CD14-positive monocyte (primary cell): ENCODE data around the gene PAPSS2. TPM values are rescaled to one million over a fixed set of nuclear protein-coding genes. Genes with fewer than 3 reads are reported as not detected.

Experiments used
- DNase-seq, 3 donors: peaks; one replicate each; pipeline ENCODE4 v3.0.0-alpha.2; 2011 to 2022
- H2AFZ ChIP-seq: 2 replicates; pipeline ENCODE4 v1.6.0; 2012; ENCODE audit warnings: mild to moderate bottlenecking, low read depth, low read length, inconsistent platforms; ENCODE audit not compliant: insufficient read depth, poor library complexity, severe bottlenecking
- H3K27ac ChIP-seq, 2 donors: 1 replicate in 1 of 2; 2 replicates in 1 of 2; pipeline ENCODE4 v1.5.1; 2012 to 2013; ENCODE audit warnings: low read length in 2 of 2, control low read depth in 1 of 2, inconsistent platforms in 1 of 2, low read depth in 1 of 2, mild to moderate bottlenecking in 1 of 2
- H3K27me3 ChIP-seq, 2 donors: one replicate each; pipeline versions ENCODE4 v1.6.0 to v1.6.1; 2011 to 2013; ENCODE audit warnings: low read length in 2 of 2; ENCODE audit not compliant: control insufficient read depth in 2 of 2, insufficient read depth in 2 of 2
- H3K36me3 ChIP-seq, 2 donors: replicated peaks in 1 of 2; 1 replicate in 1 of 2; 2 replicates in 1 of 2; pipeline versions ENCODE4 v1.5.1 to v1.6.1; 2012 to 2013; ENCODE audit warnings: low read length in 2 of 2, control low read depth in 1 of 2, inconsistent platforms in 1 of 2, mild to moderate bottlenecking in 1 of 2; ENCODE audit not compliant: insufficient read depth in 2 of 2, control insufficient read depth in 1 of 2
- H3K4me1 ChIP-seq, 2 donors: 1 replicate in 1 of 2; 2 replicates in 1 of 2; pipeline versions ENCODE4 v1.5.1 to v1.6.1; 2012 to 2013; ENCODE audit warnings: low read length in 2 of 2, control low read depth in 1 of 2, inconsistent platforms in 1 of 2, mild to moderate bottlenecking in 1 of 2, moderate library complexity in 1 of 2; ENCODE audit not compliant: insufficient read depth in 2 of 2, control insufficient read depth in 1 of 2
- H3K4me2 ChIP-seq: replicated peaks from 2 replicates; pipeline ENCODE3; 2012; ENCODE audit warnings: low read length, moderate library complexity, mild to moderate bottlenecking; ENCODE audit not compliant: poor library complexity, severe bottlenecking; ENCODE audit errors: extremely low read depth
- H3K4me3 ChIP-seq, 3 experiments: fragments of 200-600 bp in 1 of 3; sonication (generic) in 1 of 3; replicated peaks in 1 of 3; 1 replicate in 2 of 3; 2 replicates in 1 of 3; pipeline ENCODE4 v1.5.1; 2011 to 2013; ENCODE audit warnings: low read length in 3 of 3, mild to moderate bottlenecking in 3 of 3, control low read depth in 2 of 3, low read depth in 2 of 3, inconsistent platforms in 1 of 3, moderate library complexity in 1 of 3
- H3K79me2 ChIP-seq: 2 replicates; pipeline ENCODE4 v1.6.0; 2012; ENCODE audit warnings: mild to moderate bottlenecking, control low read depth, inconsistent platforms, low read length, moderate library complexity; ENCODE audit not compliant: insufficient read depth
- H3K9ac ChIP-seq: 2 replicates; pipeline ENCODE4 v1.6.0; 2017; ENCODE audit warnings: low read length, mild to moderate bottlenecking; ENCODE audit not compliant: insufficient read depth, poor library complexity, severe bottlenecking
- H3K9me3 ChIP-seq, 2 donors: replicated peaks in 1 of 2; 1 replicate in 1 of 2; 2 replicates in 1 of 2; pipeline versions ENCODE4 v1.5.1 to v1.6.1; 2012 to 2013; ENCODE audit warnings: low read length in 2 of 2, control low read depth in 1 of 2; ENCODE audit not compliant: control insufficient read depth in 1 of 2, insufficient read depth in 1 of 2
- H4K20me1 ChIP-seq: 2 replicates; pipeline ENCODE4 v1.6.0; 2012; ENCODE audit warnings: mild to moderate bottlenecking, low read length, control low read depth, moderate library complexity; ENCODE audit not compliant: insufficient read depth
- H3K27ac Mint-ChIP-seq, 7 donors: one replicate each; pipeline ENCODE4 v1.8.0; 2020; ENCODE audit warnings: mild to moderate bottlenecking in 7 of 7, mixed read lengths in 7 of 7, moderate library complexity in 6 of 7, inconsistent platforms in 2 of 7
- H3K27me3 Mint-ChIP-seq, 3 donors: one replicate each; pipeline ENCODE4 v1.8.0; 2021 to 2022; ENCODE audit warnings: low read depth in 3 of 3, mild to moderate bottlenecking in 3 of 3, mixed read lengths in 3 of 3, moderate library complexity in 3 of 3, inconsistent platforms in 1 of 3
- H3K36me3 Mint-ChIP-seq, 2 donors: one replicate each; pipeline ENCODE4 v1.8.0; 2020; ENCODE audit warnings: mixed read lengths in 2 of 2, inconsistent platforms in 1 of 2, mild to moderate bottlenecking in 1 of 2
- H3K4me1 Mint-ChIP-seq: one replicate; pipeline ENCODE4 v1.8.0; 2020; ENCODE audit warnings: mild to moderate bottlenecking, mixed read lengths
- H3K4me3 Mint-ChIP-seq, 2 donors: one replicate each; pipeline ENCODE4 v1.8.0; 2020; ENCODE audit warnings: mild to moderate bottlenecking in 2 of 2, mixed read lengths in 2 of 2, moderate library complexity in 1 of 2
- H3K9me3 Mint-ChIP-seq, 7 donors: one replicate each; pipeline ENCODE4 v1.8.0; 2020 to 2022; ENCODE audit warnings: mixed read lengths in 7 of 7, mild to moderate bottlenecking in 6 of 7, moderate library complexity in 6 of 7, inconsistent platforms in 2 of 7
- WGBS: methylation state at CpG from one replicate; pipeline ENCODE4 v1.1.5; 2013; ENCODE audit warnings: missing lambda C conversion rate; ENCODE audit not compliant: insufficient coverage; 5-methylcytosine and 5-hydroxymethylcytosine counted together
- intact Hi-C, 2 donors: fragments of 100-400 bp; cut with micrococcal nuclease; formaldehyde crosslinking; loops; one replicate each; pipeline versions ENCODE4 v1.15.0 to v1.15.1; 2023
- polyA plus RNA-seq, 3 donors: library from polyadenylated mRNA; depleted of rRNA in 1 of 3; unstranded in 2 of 3; stranded (reverse) in 1 of 3; fragments of 300-500 nt in 2 of 3; fragments of >200 nt in 1 of 3; fragmentation: Illumina TruSeq in 2 of 3; gene quantifications; 1 replicate in 2 of 3; 2 replicates in 1 of 3; pipeline ENCODE4 v1.2.3, GENCODE V29; 2012 to 2021
- TF ChIP-seq, protein P1 (sequence below): fragments of 200-600 bp; IDR thresholded peaks from one replicate; pipeline ENCODE4 v1.8.0; 2022; ENCODE audit warnings: antibody characterized with exemption, mild to moderate bottlenecking

PAPSS2 gene
- polyA plus RNA-seq, 3 donors: 3.5 to 6.5 (median 6.2) TPM

DNA sequence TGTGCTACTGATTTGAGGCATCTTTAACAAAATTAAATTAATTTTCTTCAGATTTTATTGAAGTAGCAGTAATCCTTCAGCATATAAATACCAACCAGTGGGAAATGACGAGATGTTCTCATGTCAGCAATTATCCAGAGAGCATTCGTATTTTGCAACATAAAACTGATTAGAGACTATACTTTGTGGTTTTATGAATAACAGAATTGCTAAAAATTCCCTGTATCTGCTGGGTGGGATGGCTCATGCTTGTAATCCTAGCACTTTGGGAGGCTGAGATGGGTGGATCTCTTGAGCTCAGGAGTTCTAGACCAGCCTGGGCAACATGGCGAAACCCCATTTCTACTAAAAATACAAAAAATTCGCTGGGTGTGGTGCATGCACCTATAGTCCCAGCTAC, 101.5 kb downstream of the PAPSS2 start:
- Histone ChIP-seq H3K9ac (no peak overlapping the region), H3K27ac (no peak overlapping the region), H3K79me2 (no peaks in the 10 kb centered on the region), H3K9me3 (no peaks in the 10 kb centered on the region), H3K36me3 (peaks cover 17 to 21% of the 10 kb centered on the region in 2 donors), H4K20me1 (no peaks in the 10 kb centered on the region), H3K4me3 (no peak overlapping the region), H2AFZ (no peak overlapping the region), H3K4me2 (no peak overlapping the region), H3K27me3 (no peaks in the 10 kb centered on the region), H3K4me1 (peaks cover 19 to 21% of the 10 kb centered on the region in 2 donors)
- no peaks in the 10 kb centered on the region for H3K9me3 Mint-ChIP-seq
- no peak for DNase-seq
- no peak overlapping the region for H3K4me3 Mint-ChIP-seq
- TF ChIP-seq, protein P1, sequence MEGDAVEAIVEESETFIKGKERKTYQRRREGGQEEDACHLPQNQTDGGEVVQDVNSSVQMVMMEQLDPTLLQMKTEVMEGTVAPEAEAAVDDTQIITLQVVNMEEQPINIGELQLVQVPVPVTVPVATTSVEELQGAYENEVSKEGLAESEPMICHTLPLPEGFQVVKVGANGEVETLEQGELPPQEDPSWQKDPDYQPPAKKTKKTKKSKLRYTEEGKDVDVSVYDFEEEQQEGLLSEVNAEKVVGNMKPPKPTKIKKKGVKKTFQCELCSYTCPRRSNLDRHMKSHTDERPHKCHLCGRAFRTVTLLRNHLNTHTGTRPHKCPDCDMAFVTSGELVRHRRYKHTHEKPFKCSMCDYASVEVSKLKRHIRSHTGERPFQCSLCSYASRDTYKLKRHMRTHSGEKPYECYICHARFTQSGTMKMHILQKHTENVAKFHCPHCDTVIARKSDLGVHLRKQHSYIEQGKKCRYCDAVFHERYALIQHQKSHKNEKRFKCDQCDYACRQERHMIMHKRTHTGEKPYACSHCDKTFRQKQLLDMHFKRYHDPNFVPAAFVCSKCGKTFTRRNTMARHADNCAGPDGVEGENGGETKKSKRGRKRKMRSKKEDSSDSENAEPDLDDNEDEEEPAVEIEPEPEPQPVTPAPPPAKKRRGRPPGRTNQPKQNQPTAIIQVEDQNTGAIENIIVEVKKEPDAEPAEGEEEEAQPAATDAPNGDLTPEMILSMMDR: no peak
- peaks cover 24 to 28% of the 10 kb centered on the region in 2 donors for H3K36me3 Mint-ChIP-seq
- 100% methylated on average over 1 of the region's 4 CpGs for WGBS
- H3K27me3 Mint-ChIP-seq: no peaks in the 10 kb centered on the region
- H3K27ac Mint-ChIP-seq: peak overlapping the region in 6 of 7 donors; percentile 50 to 87 (median 64)
- intact Hi-C loops: no loop called here
- H3K4me1 Mint-ChIP-seq: peaks cover 33% of the 10 kb centered on the region

DNA sequence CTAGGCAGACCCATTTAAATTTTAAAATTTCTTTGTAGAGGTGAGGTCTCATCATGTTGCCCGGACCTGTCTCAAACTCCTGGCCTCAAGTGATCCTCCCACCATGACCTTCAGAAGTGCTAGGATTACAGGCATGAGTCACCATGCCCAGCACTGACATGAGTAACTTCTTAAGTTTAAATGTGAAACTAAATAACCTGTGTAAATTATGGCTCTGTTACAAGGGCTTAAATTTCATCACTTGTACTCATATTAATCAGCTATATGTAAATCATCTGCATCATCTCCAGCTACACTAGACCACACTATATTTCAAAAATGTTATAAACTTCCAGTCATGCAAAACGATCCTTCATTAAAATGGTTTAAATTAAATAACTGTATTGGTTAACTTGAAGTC, 102.2 kb downstream of the PAPSS2 start:
- Histone ChIP-seq H3K36me3 (peaks cover 12 to 18% of the 10 kb centered on the region in 2 donors), H2AFZ (no peak overlapping the region), H3K27ac (no peak overlapping the region), H3K9me3 (no peaks in the 10 kb centered on the region), H4K20me1 (no peaks in the 10 kb centered on the region), H3K4me2 (no peak overlapping the region), H3K27me3 (no peaks in the 10 kb centered on the region), H3K4me1 (peaks cover 19 to 21% of the 10 kb centered on the region in 2 donors), H3K4me3 (no peak overlapping the region), H3K9ac (no peak overlapping the region), H3K79me2 (no peaks in the 10 kb centered on the region)
- Mint-ChIP-seq H3K4me1 (peaks cover 33% of the 10 kb centered on the region), H3K9me3 (no peaks in the 10 kb centered on the region), H3K27ac (peak overlapping the region in 5 of 7 donors; percentile 54 to 87 (median 64)), H3K36me3 (peaks cover 22 to 28% of the 10 kb centered on the region in 2 donors), H3K4me3 (no peak overlapping the region), H3K27me3 (no peaks in the 10 kb centered on the region)
- intact Hi-C loops: no loop called here
- peak; percentile 57 to 85 (median 71) for DNase-seq
- WGBS: no CpG with 5 or more reads among the region's 2 CpGs
- TF ChIP-seq, protein P1: no peak
